ENCODE measurements around the gene HDAC7. TPM values are rescaled to one million over a fixed set of nuclear protein-coding genes. Genes with fewer than 3 reads are reported as not detected.

Gene HDAC7
- total RNA-seq, 1 donor from 2014 or later = 253 TPM

Other genes with a start within 250 kb of the HDAC7 start
- 57.4 and 58.7 TPM in 2 replicates for gene RPAP3, start 113.9 kb downstream of the HDAC7 start, total RNA-seq
- not detected in 2 replicates for gene ENDOU, start 94.4 kb downstream of the HDAC7 start, total RNA-seq
- gene RAPGEF3, start 61.0 kb downstream of the HDAC7 start, total RNA-seq = 1.8 and 2.7 TPM in 2 replicates
- gene SLC48A1, start 46.7 kb downstream of the HDAC7 start, total RNA-seq = 7.3 and 7.4 TPM in 2 replicates
- 312 and 317 TPM in 2 replicates for gene VDR, start 85.1 kb upstream of the HDAC7 start, total RNA-seq
- gene TMEM106C, start 143.7 kb upstream of the HDAC7 start, total RNA-seq = 168 and 169 TPM in 2 replicates
- gene COL2A1, start 184.6 kb upstream of the HDAC7 start, total RNA-seq = 0.14 and 0.27 TPM in 2 replicates